Nephron progenitor cell (in vitro differentiated cells): ENCODE measurements around the gene PGRMC1.
"Not testable (repeated sequence)": the region's sequence is repeated elsewhere in the genome, so short reads cannot be mapped to it uniquely, and the experiment has no call there.

Source experiments
- DNase-seq: peaks from one replicate; pipeline ENCODE4 v3.0.0; 2021
- H3K27ac Mint-ChIP-seq: 2 replicates; pipeline ENCODE4 v1.8.0; 2021; ENCODE audit warnings: mild to moderate bottlenecking, moderate library complexity, mixed read lengths
- H3K27me3 Mint-ChIP-seq: 2 replicates; pipeline ENCODE4 v1.8.0; 2021; ENCODE audit warnings: mild to moderate bottlenecking, low read depth, mixed read lengths; ENCODE audit not compliant: poor library complexity
- H3K36me3 Mint-ChIP-seq: 2 replicates; pipeline ENCODE4 v1.8.0; 2021; ENCODE audit warnings: low read depth, mixed read lengths
- H3K4me1 Mint-ChIP-seq: 2 replicates; pipeline ENCODE4 v1.8.0; 2021; ENCODE audit warnings: mixed read lengths
- H3K4me3 Mint-ChIP-seq: 2 replicates; pipeline ENCODE4 v1.8.0; 2021; ENCODE audit warnings: mild to moderate bottlenecking, moderate library complexity, mixed read lengths
- H3K9me3 Mint-ChIP-seq: 2 replicates; pipeline ENCODE4 v1.8.0; 2021; ENCODE audit warnings: mild to moderate bottlenecking, moderate library complexity, mixed read lengths
- CTCF ChIP-seq: fragments of 200-600 bp; sonication (generic); IDR thresholded peaks from 2 replicates; pipeline ENCODE4 v1.5.0; 2021; ENCODE audit warnings: antibody characterized with exemption

The PGRMC1 gene

GRCh38 chrX:119252716-119253115 lies 16.6 kb downstream of the PGRMC1 start:
- TF ChIP-seq CTCF = no peak
- no peaks in the 10 kb centered on the region for H3K4me1 Mint-ChIP-seq
- no peak for DNase-seq
- H3K9me3 Mint-ChIP-seq = peaks cover 32% of the 10 kb centered on the region
- H3K27ac Mint-ChIP-seq = no peak overlapping the region
- H3K36me3 Mint-ChIP-seq = peaks cover 12% of the 10 kb centered on the region
- H3K4me3 Mint-ChIP-seq = no peak overlapping the region
- no peaks in the 10 kb centered on the region for H3K27me3 Mint-ChIP-seq

DNA sequence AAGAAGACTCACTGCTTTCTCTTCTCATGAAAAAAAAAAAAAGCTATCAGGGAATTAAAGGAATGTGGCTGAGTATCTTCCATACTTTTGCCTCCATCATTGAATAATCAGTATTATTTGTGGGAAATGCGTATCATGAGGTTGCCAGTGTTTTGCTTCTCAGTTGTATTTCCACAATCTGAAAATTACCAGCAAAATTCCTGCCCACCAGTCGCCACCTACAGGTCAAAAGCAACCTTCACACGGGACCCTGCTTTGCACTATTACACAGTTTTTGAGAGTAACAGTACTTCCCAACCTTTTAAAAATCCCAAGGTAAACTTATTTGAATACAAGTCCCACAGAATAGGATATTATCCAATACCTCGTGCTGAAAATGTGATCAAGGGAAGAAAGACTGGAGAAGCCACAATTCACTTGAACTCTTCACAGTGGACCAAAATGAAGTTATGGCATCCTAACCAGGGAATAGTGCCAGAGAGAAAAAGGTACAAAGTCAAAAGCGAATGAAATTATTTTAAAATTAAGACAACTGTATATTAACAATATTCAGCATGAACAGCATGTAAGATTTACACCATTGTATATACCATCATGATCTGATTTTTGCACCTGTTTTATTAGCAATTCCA lies 30.4 kb downstream of the PGRMC1 start:
- Mint-ChIP-seq H3K4me1 (no peaks in the 10 kb centered on the region), H3K4me3 (no peak overlapping the region), H3K9me3 (peaks cover 36% of the 10 kb centered on the region), H3K27me3 (peaks cover 11% of the 10 kb centered on the region), H3K36me3 (no peaks in the 10 kb centered on the region), H3K27ac (no peak overlapping the region)
- peak; percentile 21 for DNase-seq
- TF ChIP-seq CTCF = peak; percentile 53

DNA sequence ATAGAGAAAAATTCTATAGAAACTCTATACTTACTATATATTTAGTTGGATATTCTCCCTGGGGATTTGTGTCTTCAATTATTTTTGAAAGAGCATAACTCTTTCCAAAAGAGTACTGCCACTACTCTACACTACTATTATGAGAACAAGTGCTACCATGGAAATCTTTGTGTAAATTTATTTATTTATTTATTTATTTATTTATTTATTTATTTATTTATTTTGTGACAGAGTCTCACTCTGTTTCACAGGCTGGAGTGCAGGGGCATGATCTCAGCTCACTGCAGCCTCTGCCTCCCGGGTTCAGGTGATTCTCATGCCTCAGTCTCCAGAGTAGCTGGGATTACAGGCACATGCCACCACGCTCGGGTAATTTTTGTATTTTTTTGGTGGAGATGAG lies 31.0 kb downstream of the PGRMC1 start:
- not testable (repeated sequence) for H3K27me3 Mint-ChIP-seq, H3K36me3 Mint-ChIP-seq, DNase-seq, H3K27ac Mint-ChIP-seq, H3K4me3 Mint-ChIP-seq, H3K4me1 Mint-ChIP-seq
- H3K9me3 Mint-ChIP-seq = peaks cover 43% of the 10 kb centered on the region

GRCh38 chrX:119272882-119273419 lies 36.9 kb downstream of the PGRMC1 start:
- no peak for DNase-seq
- H3K36me3 Mint-ChIP-seq = no peaks in the 10 kb centered on the region
- no peaks in the 10 kb centered on the region for H3K4me1 Mint-ChIP-seq
- no peak overlapping the region for H3K4me3 Mint-ChIP-seq
- peaks cover 65% of the 10 kb centered on the region for H3K9me3 Mint-ChIP-seq
- TF ChIP-seq CTCF = no peak
- no peak overlapping the region for H3K27ac Mint-ChIP-seq
- no peaks in the 10 kb centered on the region for H3K27me3 Mint-ChIP-seq

- Mint-ChIP-seq H3K27ac (no peak overlapping the region), H3K36me3 (no peaks in the 10 kb centered on the region), H3K4me3 (no peak overlapping the region), H3K27me3 (no peaks in the 10 kb centered on the region), H3K9me3 (peaks cover 61% of the 10 kb centered on the region), H3K4me1 (no peaks in the 10 kb centered on the region)
- no peak for DNase-seq
- TF ChIP-seq CTCF = no peak
Measured at GRCh38 chrX:119273420-119274192, 37.5 kb downstream of the PGRMC1 start.

GRCh38 chrX:119282347-119282746 lies 46.3 kb downstream of the PGRMC1 start:
- H3K4me3 Mint-ChIP-seq, H3K27ac Mint-ChIP-seq, H3K27me3 Mint-ChIP-seq: not testable (repeated sequence)

More at GRCh38 chrX:119282347-119282746, 46.3 kb downstream of the PGRMC1 start:
- DNase-seq, H3K4me1 Mint-ChIP-seq, H3K36me3 Mint-ChIP-seq: not testable (repeated sequence)
- H3K9me3 Mint-ChIP-seq = peaks cover 36% of the 10 kb centered on the region
